CD4-positive, alpha-beta T cell treated with Interleukin-15 for 4 hours (primary cell): ENCODE data around the gene HECW1.
"Not testable (repeated sequence)": the region's sequence is repeated elsewhere in the genome, so short reads cannot be mapped to it uniquely, and the experiment has no call there.

Experiments
- DNase-seq: peaks from one replicate; pipeline ENCODE4 v3.0.0-alpha.2; 2020; ENCODE audit warnings: low spot score

HECW1 gene

GRCh38 chr7:43582503-43583423 lies 470.3 kb downstream of the HECW1 start, which contains the start of gene STK17A:
Gene STK17A (plus strand): TSS chr7:43583108. CDS start chr7:43583244, 136 bp downstream.
- peak; percentile 96 for DNase-seq

- peak; percentile 64 for DNase-seq
These were observed 471.2 kb downstream of the HECW1 start for GRCh38 chr7:43583424-43584194.

- peak; percentile 34 for DNase-seq
These were observed 471.7 kb downstream of the HECW1 start for GRCh38 chr7:43584195-43584586.

- not testable (repeated sequence) for DNase-seq
These were observed 472.3 kb downstream of the HECW1 start for GRCh38 chr7:43584733-43585132.

GRCh38 chr7:43585562-43585961 lies 473.1 kb downstream of the HECW1 start:
- DNase-seq: peak; percentile 34

- DNase-seq: peak; percentile 66
These were observed 473.9 kb downstream of the HECW1 start for GRCh38 chr7:43586251-43586900.

GRCh38 chr7:43588477-43589132 lies 476.2 kb downstream of the HECW1 start:
- no peak for DNase-seq

GRCh38 chr7:43589133-43589478 lies 476.7 kb downstream of the HECW1 start:
- no peak for DNase-seq

GRCh38 chr7:43589728-43590127 lies 477.3 kb downstream of the HECW1 start:
- no peak for DNase-seq

GRCh38 chr7:43590862-43591557 lies 478.6 kb downstream of the HECW1 start:
- DNase-seq: no peak

- DNase-seq: no peak
These were observed 479.2 kb downstream of the HECW1 start for GRCh38 chr7:43591558-43592180.

- no peak for DNase-seq
These were observed 479.9 kb downstream of the HECW1 start for GRCh38 chr7:43592326-43592725.

GRCh38 chr7:43593010-43593409 lies 480.6 kb downstream of the HECW1 start:
- no peak for DNase-seq

- no peak for DNase-seq
These were observed 481.6 kb downstream of the HECW1 start for GRCh38 chr7:43594020-43594419.

GRCh38 chr7:43596426-43596825 lies 484.0 kb downstream of the HECW1 start:
- DNase-seq: not testable (repeated sequence)

- no peak for DNase-seq
These were observed 487.6 kb downstream of the HECW1 start for GRCh38 chr7:43600056-43600455.

- no peak for DNase-seq
These were observed 489.8 kb downstream of the HECW1 start for GRCh38 chr7:43602256-43602655.

GRCh38 chr7:43604251-43604650 lies 491.8 kb downstream of the HECW1 start:
- no peak for DNase-seq

GRCh38 chr7:43609097-43609496 lies 496.6 kb downstream of the HECW1 start:
- no peak for DNase-seq

- no peak for DNase-seq
These were observed 499.7 kb downstream of the HECW1 start for GRCh38 chr7:43612128-43612527.
